Stimulated activated CD8-positive, alpha-beta memory T cell treated with anti-CD3 and anti-CD28 coated beads, Interleukin-7, amount 100 ng/mL, for 4 hours (primary cell): ENCODE results near the gene FRMD5.
"Not testable (repeated sequence)": the region's sequence is repeated elsewhere in the genome, so short reads cannot be mapped to it uniquely, and the experiment has no call there.

Experiments
- DNase-seq, 2 donors: peaks; one replicate each; pipeline ENCODE4 v3.0.0-alpha.2; 2020; ENCODE audit warnings: low read depth in 2 of 2

Gene FRMD5

GRCh38 chr15:43851251-43851650 lies 343.8 kb downstream of the FRMD5 start:
- DNase-seq = no peak

GRCh38 chr15:43845421-43845820 lies 349.6 kb downstream of the FRMD5 start:
- DNase-seq = no peak

GRCh38 chr15:43832485-43832884 lies 362.6 kb downstream of the FRMD5 start:
- not testable (repeated sequence) for DNase-seq

GRCh38 chr15:43831519-43832052 lies 363.5 kb downstream of the FRMD5 start:
- DNase-seq = not testable (repeated sequence)

GRCh38 chr15:43830691-43831275 lies 364.3 kb downstream of the FRMD5 start:
- DNase-seq = not testable (repeated sequence)

GRCh38 chr15:43829951-43830540 lies 365.0 kb downstream of the FRMD5 start:
- DNase-seq = not testable (repeated sequence)

GRCh38 chr15:43828061-43828657 lies 366.9 kb downstream of the FRMD5 start:
- DNase-seq = peak in 1 of 2 donors; percentile 3

- DNase-seq = peak; percentile 25 to 69
These were observed 368.3 kb downstream of the FRMD5 start, which contains the start of gene WDR76 for GRCh38 chr15:43826508-43827341. Gene WDR76, plus strand, starts transcription at chr15:43827002. Its CDS starts 31 bp downstream, at chr15:43827033.

GRCh38 chr15:43826029-43826507 lies 369.0 kb downstream of the FRMD5 start:
- no peak for DNase-seq

GRCh38 chr15:43825305-43825704 lies 369.8 kb downstream of the FRMD5 start:
- DNase-seq = not testable (repeated sequence)

- DNase-seq = peak; percentile 88 to 92
These were observed 370.5 kb downstream of the FRMD5 start, which contains the start of gene MFAP1 for GRCh38 chr15:43824302-43825246. Gene MFAP1, minus strand, starts transcription at chr15:43824690. Its CDS starts 121 bp downstream, at chr15:43824569.

GRCh38 chr15:43821505-43821904 lies 373.6 kb downstream of the FRMD5 start:
- DNase-seq = no peak
